Epithelial cell of esophagus (primary cell): Measurements from ENCODE around the gene TIMM10B.

ENCODE experiments used
- DNase-seq: peaks from one replicate; pipeline ENCODE4 v3.0.0; 2010; ENCODE audit warnings: low read depth
- H3K4me3 ChIP-seq: 2 replicates; pipeline ENCODE4 v1.5.1; 2011; ENCODE audit warnings: mild to moderate bottlenecking, low read length, control low read depth
- CTCF ChIP-seq: IDR thresholded peaks from 2 replicates; pipeline ENCODE4 v1.5.1; 2011; ENCODE audit warnings: low read depth, mild to moderate bottlenecking, low read length, control low read depth, inconsistent platforms; ENCODE audit not compliant: insufficient read depth; ENCODE audit errors: missing control alignments

TIMM10B gene

GRCh38 chr11:6481012-6481923, at the start of gene TIMM10B, which contains the start of gene ARFIP2:
Gene TIMM10B (plus strand): TSS chr11:6481501. CDS start chr11:6481517, 16 bp downstream.
Gene ARFIP2 (minus strand): TSS chr11:6481331. CDS start chr11:6480421, 910 bp downstream.
- TF ChIP-seq CTCF: no peak
- H3K4me3 ChIP-seq: peak within 1 kb of the TSS; percentile 98
- DNase-seq: peak; percentile 99

DNA sequence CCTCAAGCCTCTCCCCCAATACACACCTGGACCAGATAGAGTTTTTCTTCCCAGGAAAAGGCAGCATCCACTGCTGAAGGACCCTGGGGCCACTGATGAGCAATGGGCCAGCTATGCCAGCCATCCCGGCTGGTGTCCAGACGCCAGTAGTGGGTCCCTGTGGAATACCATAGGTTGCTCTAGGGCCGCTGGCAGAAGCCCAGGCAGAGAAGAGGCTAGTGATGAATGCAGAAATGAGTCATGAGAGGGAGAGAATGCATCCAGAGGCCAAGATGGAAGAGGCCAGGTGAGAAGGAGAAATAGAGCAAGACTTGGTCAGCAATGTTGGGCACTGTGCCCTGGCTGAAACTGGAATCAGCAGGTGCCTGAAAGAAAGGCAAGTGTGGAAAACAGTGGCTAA, 49.4 kb upstream of the TIMM10B start:
- no peak for TF ChIP-seq CTCF
- no peak overlapping the region for H3K4me3 ChIP-seq
- DNase-seq: peak; percentile 70

GRCh38 chr11:6433998-6434660, 47.2 kb upstream of the TIMM10B start:
- no peak for DNase-seq
- no peak overlapping the region for H3K4me3 ChIP-seq
- TF ChIP-seq CTCF: no peak

- no peak overlapping the region for H3K4me3 ChIP-seq
- TF ChIP-seq CTCF: no peak
- DNase-seq: no peak
Observed at GRCh38 chr11:6437423-6437822, 43.9 kb upstream of the TIMM10B start.

DNA sequence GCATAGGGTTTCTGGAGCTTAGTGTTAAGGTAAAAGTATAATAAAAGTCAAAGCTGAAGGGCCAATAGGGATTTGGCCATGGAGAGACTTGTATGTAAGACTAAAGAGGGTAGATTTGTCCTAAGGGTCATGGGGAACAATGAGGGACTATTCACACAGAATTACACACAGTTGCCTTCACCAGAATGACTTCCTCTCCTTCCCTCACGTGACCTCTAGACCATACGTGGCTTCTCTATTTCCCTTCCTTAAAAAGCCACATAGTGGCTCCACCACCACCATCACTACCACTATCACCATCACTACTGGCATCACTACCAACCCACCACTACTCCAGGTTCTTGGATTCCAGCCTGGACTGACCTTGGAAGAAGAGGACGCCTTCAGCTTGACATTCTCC, 43.3 kb upstream of the TIMM10B start:
- no peak for TF ChIP-seq CTCF
- no peak for DNase-seq
- no peak overlapping the region for H3K4me3 ChIP-seq

- no peak overlapping the region for H3K4me3 ChIP-seq
- TF ChIP-seq CTCF: peak; percentile 81
- peak; percentile 68 for DNase-seq
Observed at GRCh38 chr11:6438979-6439571, 42.2 kb upstream of the TIMM10B start.
